ENCODE measurements around the gene SLC38A3.

SLC38A3 gene

DNA sequence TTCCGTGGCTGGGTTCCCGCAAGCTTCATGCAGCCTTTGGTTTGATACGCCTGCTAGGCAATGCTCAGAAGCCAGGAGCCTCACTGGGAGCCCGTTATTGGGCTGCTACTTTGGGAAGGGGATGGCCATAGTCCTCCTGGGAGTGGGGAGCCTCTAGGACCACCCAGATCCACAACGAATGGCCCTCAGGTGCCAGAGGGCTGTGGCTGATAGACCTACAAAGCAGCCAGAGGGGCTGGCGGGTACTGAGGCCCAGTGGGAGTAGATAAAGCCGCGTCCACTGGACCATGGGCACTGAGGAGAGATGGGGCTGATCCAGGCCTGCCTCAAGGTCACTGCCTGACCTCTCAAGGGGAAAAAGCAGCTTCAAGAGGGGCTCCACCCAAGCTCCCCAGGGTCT is 12.9 kb upstream of the SLC38A3 start:
- no peak for DNase-seq (ENCODE audit: low read depth in 2 of 2)

DNA sequence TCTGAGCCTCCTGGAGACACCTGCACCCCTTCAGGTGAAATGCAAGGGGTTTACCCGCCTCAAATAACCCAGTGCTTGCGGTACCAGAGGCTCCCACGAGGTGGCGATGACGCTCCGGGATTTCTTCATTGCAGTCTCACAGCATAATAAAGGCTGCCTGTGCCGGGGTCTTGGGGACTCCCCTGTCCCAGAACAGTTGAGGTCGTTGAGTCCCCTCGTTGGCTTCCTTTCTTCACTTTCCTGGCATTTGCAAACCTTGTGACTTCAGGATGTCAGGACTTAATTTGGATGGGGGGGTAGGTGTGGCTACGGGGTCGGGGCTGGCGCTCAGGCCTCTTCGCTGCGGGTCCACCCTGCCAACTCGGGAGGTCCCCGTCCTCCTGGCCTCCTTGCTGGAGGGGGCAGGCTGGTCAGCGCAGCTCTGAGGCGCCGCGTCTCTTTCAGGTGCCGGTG is 12.4 kb upstream of the SLC38A3 start:
- peak; percentile 55 to 66 for DNase-seq (ENCODE audit: low read depth in 2 of 2)

DNA sequence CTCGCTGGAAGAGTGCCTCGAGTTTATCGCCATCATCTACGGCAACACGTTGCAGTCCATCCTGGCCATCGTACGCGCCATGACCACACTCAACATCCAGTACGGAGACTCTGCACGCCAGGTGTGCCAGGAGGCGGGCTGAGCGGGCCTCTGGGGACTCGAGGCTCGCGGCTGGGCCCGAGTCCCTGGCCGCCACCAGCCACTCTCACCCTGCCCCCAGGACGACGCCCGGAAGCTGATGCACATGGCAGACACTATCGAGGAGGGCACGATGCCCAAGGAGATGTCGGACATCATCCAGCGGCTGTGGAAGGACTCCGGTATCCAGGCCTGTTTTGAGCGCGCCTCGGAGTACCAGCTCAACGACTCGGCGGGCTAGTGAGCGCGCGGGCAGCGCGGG is 11.8 kb upstream of the SLC38A3 start:
- DNase-seq (ENCODE audit: low read depth in 2 of 2) = no peak

DNA sequence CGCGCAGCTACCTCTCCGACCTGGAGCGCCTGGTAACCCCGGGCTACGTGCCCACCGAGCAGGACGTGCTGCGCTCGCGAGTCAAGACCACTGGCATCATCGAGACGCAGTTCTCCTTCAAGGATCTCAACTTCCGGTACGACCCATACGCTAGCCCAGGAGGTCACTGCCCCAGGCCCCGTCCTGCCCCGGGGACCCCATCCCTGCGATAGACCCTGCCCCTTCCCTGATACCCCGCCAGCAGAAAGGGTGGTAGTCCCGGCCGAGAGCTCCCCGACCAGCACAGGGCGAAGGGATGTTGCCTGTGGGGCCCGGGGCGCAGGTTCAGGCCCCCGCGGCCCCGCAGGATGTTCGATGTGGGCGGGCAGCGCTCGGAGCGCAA is 11.3 kb upstream of the SLC38A3 start:
- DNase-seq (ENCODE audit: low read depth in 2 of 2) = no peak

DNA sequence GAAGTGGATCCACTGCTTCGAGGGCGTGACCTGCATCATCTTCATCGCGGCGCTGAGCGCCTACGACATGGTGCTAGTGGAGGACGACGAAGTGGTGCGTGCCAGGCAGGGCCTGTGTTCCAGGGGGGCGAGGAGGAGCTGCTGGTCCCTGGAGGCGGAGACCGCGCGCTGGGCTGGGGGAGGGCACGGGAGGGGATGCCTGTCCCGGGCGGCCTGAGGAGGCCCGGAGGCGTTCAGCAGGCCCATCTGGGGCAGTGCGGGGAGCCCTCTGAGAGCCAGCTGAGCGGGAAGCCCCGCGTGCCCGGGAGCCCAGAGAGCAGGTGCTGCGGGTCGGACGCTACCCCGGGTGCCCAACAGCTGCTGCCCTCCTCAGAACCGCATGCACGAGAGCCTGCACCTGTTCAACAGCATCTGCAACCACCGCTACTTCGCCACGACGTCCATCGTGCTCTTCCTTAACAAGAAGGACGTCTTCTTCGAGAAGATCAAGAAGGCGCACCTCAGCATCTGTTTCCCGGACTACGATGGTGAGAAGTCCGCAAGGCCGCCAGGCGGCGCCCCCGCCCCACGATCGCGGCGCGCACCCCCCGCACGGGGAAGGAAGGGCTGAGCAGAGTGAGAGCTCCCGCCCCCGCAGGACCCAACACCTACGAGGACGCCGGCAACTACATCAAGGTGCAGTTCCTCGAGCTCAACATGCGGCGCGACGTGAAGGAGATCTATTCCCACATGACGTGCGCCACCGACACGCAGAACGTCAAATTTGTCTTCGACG is 10.8 kb upstream of the SLC38A3 start:
- DNase-seq (ENCODE audit: low read depth in 2 of 2) = peak; percentile 77 to 84

DNA sequence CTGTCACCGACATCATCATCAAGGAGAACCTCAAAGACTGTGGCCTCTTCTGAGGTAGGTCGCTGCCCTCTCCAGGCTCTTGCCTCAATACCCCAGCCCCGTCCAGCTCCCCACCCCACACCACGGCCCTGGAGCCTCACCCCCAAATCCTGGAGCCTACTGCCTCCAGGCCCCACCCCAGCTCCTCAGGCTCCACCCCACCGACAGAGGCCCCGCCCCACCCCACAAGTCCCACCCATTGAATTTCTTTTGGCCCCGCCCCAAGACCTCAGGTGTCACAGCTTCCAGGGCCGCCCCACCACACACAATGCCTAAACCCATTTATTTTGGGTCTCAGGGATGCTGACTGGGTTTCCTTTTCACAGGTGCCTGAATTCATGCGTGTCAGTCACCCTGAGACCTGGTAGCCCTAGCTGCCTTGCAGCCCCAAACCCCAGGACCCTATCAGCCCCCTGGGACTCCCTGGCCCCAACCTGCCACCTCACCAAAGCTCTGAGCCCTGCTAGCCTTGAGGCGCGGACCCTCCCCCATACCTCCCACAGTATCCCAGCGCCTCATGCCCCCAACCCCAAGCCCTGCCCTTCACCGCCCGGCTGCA is 10.1 kb upstream of the SLC38A3 start:
- DNase-seq (ENCODE audit: low read depth in 2 of 2) = no peak

DNA sequence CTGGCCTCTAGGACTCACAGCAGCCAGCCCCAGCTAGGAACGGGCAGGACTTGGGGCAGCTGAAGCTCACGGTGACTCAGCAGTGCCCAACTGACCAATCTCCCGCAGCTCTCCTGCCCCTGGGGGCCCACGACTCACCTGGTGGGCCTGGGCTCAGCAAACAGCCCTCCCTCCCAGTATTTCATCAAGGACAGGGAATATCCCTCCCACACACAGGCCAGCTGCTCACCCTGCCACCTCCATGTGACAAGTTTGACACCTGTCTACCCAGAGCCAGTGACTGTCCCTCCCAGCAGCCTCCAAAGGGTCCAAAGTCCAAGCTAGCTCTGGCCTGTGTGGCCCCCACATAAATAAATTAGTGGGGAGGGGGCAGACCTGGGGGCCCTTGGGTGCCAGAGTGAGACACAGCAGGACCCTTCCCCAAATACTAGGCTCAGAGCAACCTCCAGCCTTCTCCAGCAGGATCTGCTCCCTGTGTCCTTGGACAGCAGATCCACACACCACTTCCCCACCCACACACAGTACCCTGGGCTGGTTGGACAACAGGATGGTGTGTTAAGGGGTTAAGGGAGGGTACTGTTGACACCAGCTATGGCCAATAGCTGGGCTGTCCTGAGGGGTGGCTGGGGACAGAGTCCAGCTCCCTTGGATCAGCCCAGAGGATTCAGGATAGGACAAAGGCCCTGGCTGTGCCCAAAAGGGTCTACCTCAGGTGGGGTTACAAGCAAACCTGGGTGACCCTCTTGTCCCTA is 9.4 kb upstream of the SLC38A3 start:
- DNase-seq (ENCODE audit: low read depth in 2 of 2) = no peak

DNA sequence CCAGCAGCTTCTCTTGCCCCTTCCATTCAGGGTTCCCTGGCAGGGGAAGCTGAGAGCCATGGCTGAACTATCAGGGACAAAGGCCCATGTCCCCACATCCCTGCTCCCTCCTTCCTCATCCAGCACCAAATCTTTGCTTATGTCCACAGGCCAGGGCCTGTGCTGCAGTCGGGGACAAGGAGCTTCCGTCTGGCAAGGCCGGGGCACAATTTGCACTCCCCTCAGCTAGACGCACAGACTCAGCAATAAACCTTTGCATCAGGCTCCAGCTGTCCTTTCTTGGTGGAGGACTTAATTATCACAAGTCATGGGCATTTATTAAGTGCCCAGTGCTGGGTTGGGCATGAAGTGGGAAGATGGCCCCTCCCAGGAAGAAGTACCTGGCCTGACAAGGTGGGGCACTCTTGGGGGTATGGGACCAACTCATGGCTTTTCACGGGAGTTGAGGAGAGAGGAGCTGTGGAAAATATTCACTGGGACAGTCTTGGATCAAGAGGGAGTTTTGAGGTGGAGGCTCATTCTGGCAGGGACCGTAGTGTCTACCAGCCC is 8.7 kb upstream of the SLC38A3 start:
- no peak for DNase-seq (ENCODE audit: low read depth in 2 of 2)

DNA sequence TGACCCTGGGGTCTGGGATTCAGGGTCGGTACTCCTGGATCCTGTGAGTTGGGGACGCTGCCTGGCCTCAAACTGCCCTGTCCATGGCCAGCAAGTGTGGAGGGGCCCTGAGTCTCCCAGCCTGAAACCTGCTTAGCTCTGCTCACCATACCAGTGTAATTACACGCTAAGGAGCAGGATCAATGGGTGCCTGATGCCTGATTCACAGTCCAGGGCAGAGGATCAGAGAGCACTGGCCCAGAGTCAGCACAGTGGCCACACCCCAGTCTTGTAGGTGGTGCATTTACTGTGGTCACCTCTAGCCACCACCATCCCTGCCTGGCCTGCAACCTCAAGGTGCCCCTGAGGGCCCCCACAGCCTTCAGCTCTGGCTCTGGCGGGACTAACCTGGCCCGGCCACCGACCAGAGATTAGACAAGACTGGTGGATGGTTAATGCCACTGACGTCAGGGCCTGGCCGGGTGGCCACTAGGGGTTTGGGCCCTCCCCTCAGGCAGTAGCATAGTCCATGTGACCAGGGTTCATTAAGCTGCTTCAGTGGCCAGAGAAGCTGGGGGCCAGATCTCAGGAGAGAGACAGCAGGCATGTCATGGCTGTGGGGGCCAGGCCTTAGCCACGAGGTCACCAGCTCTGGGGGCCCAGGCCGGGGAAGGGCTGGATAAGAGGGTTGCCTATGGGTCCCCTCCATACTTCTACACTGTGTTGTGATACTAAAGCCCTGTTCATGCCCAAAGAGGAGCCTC is 3.3 kb upstream of the SLC38A3 start:
- no peak for DNase-seq (ENCODE audit: low read depth in 2 of 2)

DNA sequence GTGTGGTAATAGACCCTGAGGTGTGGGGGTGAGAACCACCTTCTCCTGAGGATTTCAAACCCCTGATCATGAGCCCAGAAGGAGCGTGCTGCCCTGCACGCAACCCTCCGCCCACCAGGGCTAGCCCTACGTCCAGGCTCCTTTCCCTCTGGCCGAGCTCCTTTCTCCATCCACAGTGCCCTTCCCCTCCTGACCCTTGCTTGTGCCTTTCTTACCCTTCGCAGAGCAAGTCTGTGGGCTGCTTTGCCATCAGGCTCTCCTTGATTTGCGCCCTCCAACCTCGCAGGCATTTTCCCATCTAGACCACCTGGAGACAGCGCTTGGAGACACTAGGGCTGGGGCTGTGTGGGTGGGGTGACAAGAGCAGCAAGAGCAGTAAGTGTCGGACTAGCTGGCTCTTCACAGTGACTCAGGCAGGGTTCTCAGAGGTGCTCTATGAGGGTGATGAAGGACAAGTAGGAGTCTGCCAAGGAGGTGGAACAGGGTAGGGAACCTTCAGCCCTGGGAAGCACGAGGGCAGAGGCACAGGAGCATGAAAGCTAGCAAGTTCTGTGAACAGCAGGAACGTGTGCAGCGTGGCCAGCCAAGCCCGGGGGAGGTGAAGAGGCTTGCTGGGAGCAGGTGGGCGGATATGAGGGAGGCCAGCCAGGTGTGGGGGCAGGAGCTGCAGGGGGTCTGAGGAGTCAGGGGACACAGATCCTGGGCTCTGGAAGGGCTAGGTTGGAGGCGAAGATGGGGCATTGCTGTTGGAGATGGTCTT is 2.5 kb upstream of the SLC38A3 start:
- no peak for DNase-seq (ENCODE audit: low read depth in 2 of 2)

DNA sequence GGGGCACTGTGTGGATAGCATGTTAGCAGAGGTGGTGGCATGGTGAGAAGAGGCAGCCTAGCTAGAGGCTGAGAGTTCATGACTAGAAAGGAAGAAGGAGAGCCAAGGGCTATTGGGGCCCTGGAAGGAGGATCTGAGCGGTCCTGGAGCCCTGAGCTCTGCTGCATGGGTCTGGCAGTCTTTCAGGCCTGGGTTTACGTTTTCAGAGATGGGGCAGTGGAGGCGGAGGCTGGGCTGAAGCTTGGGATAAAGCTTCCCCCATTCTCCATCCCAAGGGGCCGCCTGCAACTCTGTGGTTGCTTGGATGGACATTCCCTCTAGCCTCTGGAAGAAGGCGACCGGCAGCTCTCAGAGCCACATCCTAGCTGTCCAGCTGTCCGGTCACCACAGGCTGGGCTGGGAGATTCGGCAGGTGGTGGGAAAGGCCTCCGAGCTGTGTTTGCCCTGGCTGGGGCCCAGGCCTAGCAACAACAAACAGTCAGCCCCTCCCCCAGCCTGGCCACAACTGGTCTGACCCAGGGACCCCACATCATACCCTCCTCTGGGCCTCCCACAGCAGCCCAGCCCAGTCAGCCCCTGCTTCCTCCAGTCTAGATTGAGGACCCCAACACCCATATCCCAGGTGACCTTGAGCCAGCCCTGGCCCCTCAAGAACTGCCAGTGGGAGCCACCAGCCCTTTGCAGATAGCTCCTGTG is 1.8 kb upstream of the SLC38A3 start:
- DNase-seq (ENCODE audit: low read depth in 2 of 2) = no peak

DNA sequence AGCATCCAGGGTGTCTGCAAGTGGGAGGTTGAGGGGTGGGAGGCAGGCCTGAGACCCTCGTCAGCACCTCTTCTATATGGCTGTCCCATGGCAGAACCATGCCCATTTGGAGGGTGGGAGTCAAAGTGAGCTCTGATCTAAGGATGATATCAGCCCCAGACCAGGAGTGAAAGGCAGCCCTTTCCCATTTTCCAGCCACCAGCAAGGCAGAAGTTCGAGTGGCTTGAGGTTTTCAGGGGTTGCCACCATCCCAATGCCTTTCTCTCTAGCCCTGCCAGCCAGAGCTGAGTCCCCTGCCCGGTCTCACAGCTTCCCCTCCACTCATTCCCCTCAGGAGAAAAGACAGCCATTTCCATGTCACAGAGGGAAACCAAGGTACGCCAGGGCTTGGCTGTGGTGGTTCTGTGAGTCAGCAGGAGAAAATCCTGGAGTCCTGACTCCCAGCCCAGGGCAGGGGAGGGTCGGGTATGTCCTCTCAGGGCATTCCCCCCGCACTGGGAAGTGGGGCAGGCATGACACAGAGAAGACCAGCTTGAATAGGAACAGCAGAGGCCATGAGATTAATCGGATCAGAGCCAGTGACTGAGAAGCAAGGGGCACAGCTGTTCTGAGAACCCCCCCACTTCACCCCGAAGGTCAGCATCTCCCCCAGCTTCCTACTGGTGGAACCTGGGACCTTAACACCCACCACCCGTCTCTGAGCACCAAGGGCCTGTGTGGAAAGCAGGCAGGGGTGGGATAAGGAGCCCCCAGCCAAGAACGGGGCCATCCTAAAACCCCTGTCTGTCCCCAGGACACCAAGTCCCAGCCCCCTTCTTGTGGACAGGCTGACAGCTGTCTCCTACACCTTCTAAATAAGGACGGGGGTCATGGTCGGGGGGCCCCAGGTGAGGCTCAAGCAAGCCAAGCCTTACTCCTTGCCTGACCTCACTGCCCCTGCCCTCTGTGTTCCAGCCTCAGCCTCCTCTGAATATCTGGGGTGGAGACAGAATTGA is 965 bp upstream of the SLC38A3 start:
- DNase-seq (ENCODE audit: low read depth in 2 of 2) = no peak

DNA sequence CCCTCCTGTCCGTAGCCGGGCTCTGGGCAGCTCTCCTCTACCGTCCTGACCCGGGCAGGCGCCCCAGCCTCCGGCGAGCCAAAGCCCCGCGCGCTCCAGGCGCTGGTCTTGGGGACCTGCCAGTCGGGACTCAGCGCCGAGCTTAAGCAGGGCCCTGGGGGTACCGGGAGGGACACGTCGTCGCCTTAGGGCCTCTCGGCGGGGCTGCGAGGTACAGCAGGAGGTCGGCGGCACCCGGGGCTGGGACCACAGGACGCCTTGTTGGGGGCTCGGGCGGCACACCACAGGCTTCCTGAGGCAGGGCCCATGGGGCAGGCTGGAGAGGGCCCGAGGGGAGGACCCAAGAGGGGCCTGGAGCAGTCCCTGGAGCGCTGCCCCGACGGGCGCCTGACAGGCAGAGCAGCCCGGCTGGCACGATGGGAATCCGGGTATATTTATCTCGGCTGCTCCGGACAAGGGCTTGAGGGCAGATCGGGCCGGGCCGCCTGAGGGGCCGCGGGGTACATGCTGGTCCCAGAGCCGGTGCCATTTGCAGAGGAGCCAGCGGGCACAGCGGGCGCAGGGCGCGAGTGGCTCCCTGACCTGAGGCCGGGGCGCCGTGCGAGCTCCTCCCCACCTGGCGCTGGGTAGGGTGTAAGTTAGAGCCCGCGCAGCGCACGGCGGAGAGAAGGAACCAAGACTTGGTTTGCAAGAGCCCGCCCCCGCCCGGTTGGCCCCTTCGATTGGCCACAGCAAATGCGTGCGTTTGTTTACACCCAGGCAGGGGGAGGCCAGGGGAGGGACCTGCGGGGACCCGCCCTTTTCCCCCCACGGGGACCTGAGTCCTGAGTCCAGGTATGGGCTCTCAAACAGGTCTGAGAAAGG is 574 bp downstream of the SLC38A3 start:
- DNase-seq (ENCODE audit: low read depth in 2 of 2) = no peak

DNA sequence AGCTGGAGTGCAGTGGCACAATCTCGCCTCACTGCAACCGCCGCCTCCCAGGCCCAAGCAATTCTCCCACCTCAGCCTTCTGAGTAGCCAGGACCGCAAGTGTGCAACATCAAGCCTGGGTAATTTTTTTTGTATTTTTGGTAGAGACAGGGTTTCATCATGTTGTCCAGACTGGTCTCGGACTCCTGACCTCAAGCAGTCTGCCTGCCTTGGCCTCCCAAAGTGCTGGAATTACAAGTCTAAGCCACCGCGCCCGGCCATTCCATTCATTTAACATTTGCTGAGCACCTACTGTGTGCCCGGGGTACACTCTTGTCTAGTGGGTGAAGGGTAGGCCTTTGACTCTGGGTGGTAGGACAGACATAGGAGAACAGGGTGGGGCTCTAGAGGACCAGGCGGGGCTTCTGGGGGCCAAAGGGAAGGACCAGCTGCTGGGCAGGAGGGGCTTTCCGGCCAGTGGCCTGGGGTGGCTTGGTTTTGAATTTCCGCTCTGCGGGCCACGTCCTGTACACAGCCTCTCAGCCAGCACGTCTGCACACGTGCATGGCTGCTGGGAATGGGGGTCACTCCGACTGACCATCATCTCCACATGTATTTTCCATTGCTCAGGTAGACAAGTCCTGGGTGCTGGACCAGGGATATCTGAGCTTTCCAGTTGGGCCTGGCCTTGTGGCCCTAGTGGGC is 2.4 kb downstream of the SLC38A3 start:
- DNase-seq (ENCODE audit: low read depth in 2 of 2) = no peak

DNA sequence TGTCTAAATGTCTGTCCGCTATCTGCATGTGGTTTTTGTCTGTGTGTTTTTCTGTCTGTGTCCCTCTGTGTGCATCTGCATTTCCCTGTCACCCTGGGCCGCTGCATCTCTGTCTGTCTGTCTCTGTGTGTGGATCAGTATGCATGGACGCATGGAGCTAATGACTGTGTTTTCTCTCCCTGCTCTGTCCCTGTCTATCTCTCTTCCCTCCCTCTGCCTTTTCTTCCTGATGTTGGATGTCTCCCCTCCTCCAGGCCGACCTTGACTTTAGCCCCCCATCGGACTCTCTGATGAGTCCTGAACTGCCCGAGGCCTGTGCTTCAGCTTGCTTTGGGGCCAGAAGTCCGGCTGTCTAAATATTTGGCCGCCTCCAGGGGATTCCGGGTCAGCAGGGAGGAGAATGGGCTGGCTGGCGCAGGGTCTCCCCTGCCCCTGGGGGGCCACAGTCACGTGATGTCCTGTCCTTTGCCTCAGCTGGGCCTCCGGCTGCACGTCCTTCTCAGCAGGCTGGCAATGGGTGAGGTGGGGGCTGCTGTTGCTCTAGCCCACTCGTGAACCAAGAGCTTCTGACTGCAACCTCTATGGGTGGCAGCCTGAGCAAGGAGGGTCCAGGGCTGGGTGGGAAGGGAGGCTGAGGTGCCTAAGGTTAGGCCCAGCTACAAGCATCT is 3.7 kb downstream of the SLC38A3 start:
- DNase-seq (ENCODE audit: low read depth in 2 of 2) = no peak

DNA sequence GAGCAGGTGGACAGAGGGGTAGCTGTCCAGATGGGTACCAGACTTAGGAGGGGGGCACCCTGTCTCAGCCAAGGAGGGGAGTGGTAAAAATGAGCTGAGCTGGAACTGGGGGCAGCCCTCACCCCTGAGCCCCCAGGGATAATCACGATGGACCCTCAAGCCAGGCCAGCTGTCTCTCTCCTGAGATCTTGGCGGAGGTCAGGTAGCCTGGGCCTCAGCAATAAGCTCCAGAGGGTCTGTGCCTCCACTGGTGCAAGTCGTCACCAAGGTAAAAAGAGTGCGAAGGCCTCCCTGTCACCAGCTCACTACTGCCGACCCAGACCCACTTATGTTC is 5.1 kb downstream of the SLC38A3 start:
- no peak for DNase-seq (ENCODE audit: low read depth in 2 of 2)
